Coronary artery (tissue), 2 donors: ENCODE data around the gene AKAP7.

Experiments
- DNase-seq: peaks from one replicate; pipeline ENCODE4 v3.0.0-alpha.2; 2017; ENCODE audit warnings: low spot score
- H3K27ac ChIP-seq, 2 donors: fragments of 200-600 bp; sonication (generic); one replicate each; pipeline ENCODE4 v1.5.1; 2016 to 2019
- H3K4me3 ChIP-seq: fragments of 200-600 bp; sonication (generic); 2 replicates; pipeline ENCODE4 v1.5.1; 2016; ENCODE audit warnings: mild to moderate bottlenecking, moderate library complexity
- TF ChIP-seq, protein P1 (sequence below): fragments of 200-600 bp; sonication (generic); IDR thresholded peaks from one replicate; pipeline ENCODE4 v1.5.1; 2019; ENCODE audit warnings: antibody characterized with exemption

Gene AKAP7

DNA sequence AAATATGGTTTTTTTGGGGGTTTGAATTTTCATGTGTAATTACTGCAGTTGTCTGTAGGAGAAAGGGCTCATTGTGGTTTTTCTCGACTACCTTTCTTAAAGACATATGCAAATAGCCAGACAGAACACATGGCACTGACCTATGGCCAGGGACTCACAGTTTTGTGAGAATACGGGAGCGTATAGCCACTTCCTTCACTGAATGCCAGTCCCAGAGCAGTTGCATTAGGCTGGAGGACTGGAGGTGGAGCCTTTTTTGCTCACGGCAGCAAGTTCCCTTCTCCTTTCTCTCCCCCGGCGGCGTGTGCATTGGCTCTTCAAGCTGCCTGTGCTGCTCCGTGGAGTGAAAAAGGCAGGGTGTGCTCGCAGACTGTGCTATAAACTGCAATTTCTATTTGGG, 114.9 kb downstream of the AKAP7 start:
- Histone ChIP-seq H3K27ac (no peak overlapping the region), H3K4me3 (peak overlapping the region; percentile 57)
- DNase-seq, result no peak
- TF ChIP-seq, protein P1, sequence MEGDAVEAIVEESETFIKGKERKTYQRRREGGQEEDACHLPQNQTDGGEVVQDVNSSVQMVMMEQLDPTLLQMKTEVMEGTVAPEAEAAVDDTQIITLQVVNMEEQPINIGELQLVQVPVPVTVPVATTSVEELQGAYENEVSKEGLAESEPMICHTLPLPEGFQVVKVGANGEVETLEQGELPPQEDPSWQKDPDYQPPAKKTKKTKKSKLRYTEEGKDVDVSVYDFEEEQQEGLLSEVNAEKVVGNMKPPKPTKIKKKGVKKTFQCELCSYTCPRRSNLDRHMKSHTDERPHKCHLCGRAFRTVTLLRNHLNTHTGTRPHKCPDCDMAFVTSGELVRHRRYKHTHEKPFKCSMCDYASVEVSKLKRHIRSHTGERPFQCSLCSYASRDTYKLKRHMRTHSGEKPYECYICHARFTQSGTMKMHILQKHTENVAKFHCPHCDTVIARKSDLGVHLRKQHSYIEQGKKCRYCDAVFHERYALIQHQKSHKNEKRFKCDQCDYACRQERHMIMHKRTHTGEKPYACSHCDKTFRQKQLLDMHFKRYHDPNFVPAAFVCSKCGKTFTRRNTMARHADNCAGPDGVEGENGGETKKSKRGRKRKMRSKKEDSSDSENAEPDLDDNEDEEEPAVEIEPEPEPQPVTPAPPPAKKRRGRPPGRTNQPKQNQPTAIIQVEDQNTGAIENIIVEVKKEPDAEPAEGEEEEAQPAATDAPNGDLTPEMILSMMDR, result no peak

- DNase-seq, result no peak
- H3K27ac ChIP-seq, result no peak overlapping the region
- peak overlapping the region; percentile 57 for H3K4me3 ChIP-seq
- TF ChIP-seq, protein P1, result no peak
These were observed 115.7 kb downstream of the AKAP7 start for GRCh38 chr6:131250936-131251335.

- TF ChIP-seq, protein P1, result no peak
- H3K4me3 ChIP-seq, result no peak overlapping the region
- DNase-seq, result no peak
- no peak overlapping the region for H3K27ac ChIP-seq
These were observed 116.4 kb downstream of the AKAP7 start for GRCh38 chr6:131251590-131252199.

- TF ChIP-seq, protein P1, result no peak
- Histone ChIP-seq H3K27ac (no peak overlapping the region), H3K4me3 (no peak overlapping the region)
- DNase-seq, result no peak
These were observed 120.2 kb downstream of the AKAP7 start for GRCh38 chr6:131255434-131255833.

DNA sequence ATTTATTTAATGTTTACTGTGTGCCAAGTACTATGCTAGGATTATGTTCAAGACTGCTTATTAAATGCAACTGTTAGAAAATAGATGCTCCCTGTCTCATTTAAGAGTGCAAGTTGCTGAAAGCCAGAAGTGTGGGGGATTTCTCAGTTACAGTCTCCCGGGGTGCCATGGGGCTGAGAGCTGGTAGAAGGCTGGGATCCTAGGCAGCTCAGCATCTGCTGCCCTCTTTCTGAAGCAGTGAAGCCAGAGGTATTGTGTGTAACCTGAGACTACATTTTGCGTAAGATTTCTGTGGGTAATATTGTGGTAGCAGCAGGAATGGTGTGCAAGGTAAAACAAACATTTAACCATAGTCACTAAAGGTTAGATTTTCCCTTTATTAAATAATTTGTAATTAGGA, 120.6 kb downstream of the AKAP7 start:
- TF ChIP-seq, protein P1, result no peak

GRCh38 chr6:131257104-131257503, 121.8 kb downstream of the AKAP7 start:
- TF ChIP-seq, protein P1, result no peak
- Histone ChIP-seq H3K27ac (no peak overlapping the region), H3K4me3 (no peak overlapping the region)
- DNase-seq, result no peak

More for the DNA sequence above, 120.6 kb downstream of the AKAP7 start:
- no peak for DNase-seq
- Histone ChIP-seq H3K4me3 (no peak overlapping the region), H3K27ac (no peak overlapping the region)

DNA sequence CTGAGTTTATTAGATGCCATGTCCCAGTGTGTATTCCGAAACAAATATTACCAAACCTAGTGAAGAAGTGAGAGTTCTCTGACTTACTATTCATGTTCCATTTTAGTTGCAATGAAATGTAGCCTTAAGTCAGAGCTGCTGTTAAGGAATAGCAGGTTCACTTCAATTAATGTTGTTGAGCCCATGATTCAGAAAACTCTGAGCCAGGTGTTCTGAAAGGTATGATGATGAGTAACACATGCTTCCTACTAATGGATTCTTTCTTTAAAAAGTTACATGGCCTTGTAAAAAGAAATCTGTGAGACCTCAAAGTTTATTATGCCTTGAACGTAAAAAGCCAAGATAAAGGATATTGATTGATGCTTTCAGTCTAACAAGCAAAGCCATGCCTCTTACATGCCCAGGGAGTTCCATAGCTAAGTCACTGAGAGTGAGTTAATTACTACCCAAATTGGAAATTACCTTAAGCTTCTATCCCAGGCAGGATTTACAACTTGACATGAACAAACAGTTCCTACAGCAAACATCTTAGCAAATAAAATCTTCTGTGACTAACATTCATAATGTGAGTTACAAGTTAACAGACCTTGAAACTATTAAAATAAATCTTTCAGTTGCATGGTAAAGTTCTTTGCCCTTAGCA, 122.9 kb downstream of the AKAP7 start:
- Histone ChIP-seq H3K4me3 (no peak overlapping the region), H3K27ac (no peak overlapping the region)
- TF ChIP-seq, protein P1, result no peak
- no peak for DNase-seq
